Measurements from ENCODE around the gene PLXNA4.

Gene PLXNA4

DNA sequence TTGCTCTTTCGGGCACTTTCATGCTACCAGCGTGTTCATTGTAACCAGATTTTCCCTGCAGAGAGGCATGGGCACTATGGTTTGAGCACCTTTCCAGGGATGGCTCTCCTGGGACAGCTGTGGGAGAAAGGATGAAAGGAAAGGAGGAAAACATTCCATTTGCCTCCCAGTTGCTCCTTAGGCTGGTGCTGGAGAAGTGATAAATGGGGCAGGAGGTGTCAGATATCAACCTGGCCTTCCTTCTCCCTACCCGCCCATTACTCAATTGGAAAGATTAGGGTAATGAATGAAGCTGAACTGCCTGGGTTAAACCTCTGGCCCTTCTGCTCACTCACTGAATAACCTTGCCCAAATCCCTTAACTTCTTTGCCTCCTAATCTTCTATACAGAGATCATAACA lies 228.4 kb downstream of the PLXNA4 start:
- H3K4me3 ChIP-seq (ENCODE audit: low read depth, low read length) = no peak overlapping the region
- TF ChIP-seq MAX (IDR thresholded peaks at IDR 0.05; ENCODE audit: low read depth, low read length) (no peak), CTCF (IDR thresholded peaks at IDR 0.05; ENCODE audit: low read depth, low read length) (no peak), POLR2A (IDR thresholded peaks at IDR 0.05; ENCODE audit: extremely low read depth, insufficient read length) (no peak), MYC (IDR thresholded peaks at IDR 0.05; ENCODE audit: low read depth, low read length) (no peak)
- no peak for DNase-seq (ENCODE audit: low read depth)

DNA sequence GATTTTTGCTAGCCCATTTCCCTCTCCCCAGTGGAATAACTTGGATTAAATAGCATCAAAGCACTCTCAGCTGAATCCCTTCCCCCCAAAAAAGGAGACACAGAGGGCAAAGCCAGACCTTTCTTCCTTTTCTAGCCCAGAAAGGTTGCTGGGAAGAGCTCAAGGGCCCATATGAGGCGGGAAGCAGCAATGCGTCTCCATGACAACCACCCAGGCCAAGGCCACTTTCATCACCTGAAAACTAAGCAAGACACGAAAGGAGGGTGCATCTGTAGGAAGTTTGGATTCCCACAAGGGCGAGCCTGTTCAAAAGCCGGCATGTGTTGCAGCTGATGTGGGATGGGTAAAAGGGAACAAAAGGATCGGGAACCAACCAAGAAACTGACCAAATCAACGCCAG lies 229.1 kb downstream of the PLXNA4 start:
- no peak for TF ChIP-seq CTCF (IDR thresholded peaks at IDR 0.05; ENCODE audit: low read depth, low read length)
- no peak for TF ChIP-seq MYC (IDR thresholded peaks at IDR 0.05; ENCODE audit: low read depth, low read length)
- no peak for TF ChIP-seq MAX (IDR thresholded peaks at IDR 0.05; ENCODE audit: low read depth, low read length)
- no peak for TF ChIP-seq POLR2A (IDR thresholded peaks at IDR 0.05; ENCODE audit: extremely low read depth, insufficient read length)
- H3K4me3 ChIP-seq (ENCODE audit: low read depth, low read length) = no peak overlapping the region
- DNase-seq (ENCODE audit: low read depth) = no peak

DNA sequence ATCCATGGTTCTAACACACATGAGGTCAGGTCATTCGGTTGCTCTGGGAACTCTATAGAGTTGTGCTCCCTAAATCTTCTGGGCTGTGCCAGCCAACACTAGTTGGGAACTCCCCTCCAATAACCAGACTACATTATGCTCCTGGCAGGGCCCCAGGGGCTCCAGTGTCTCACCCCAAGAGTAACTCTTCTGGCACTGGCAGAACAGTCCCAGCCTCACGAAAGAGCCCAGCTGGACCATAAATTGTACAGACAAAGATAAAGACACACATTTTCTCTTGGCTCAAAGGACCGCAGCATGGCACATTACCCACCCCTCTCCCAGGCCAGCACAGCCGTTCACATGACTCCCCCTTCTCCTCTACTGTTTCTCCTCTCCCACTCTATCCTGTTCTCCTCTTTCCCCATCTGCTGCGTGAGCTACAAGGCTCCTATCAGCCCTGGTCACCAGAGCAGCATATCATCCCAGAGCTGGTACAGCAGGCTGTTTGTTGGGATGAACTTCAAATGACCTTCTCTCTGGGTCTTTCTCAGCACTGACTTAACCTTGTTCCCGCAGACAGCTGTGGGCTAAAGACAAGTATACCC lies 230.6 kb downstream of the PLXNA4 start:
- no peak overlapping the region for H3K4me3 ChIP-seq (ENCODE audit: low read depth, low read length)
- no peak for DNase-seq (ENCODE audit: low read depth)
- TF ChIP-seq MAX (IDR thresholded peaks at IDR 0.05; ENCODE audit: low read depth, low read length) = no peak
- TF ChIP-seq MYC (IDR thresholded peaks at IDR 0.05; ENCODE audit: low read depth, low read length) = no peak
- no peak for TF ChIP-seq CTCF (IDR thresholded peaks at IDR 0.05; ENCODE audit: low read depth, low read length)
- TF ChIP-seq POLR2A (IDR thresholded peaks at IDR 0.05; ENCODE audit: extremely low read depth, insufficient read length) = no peak

GRCh38 chr7:132345030-132345429 lies 231.2 kb downstream of the PLXNA4 start:
- H3K4me3 ChIP-seq (ENCODE audit: low read depth, low read length) = no peak overlapping the region
- TF ChIP-seq MAX (IDR thresholded peaks at IDR 0.05; ENCODE audit: low read depth, low read length) (no peak), MYC (IDR thresholded peaks at IDR 0.05; ENCODE audit: low read depth, low read length) (no peak), CTCF (IDR thresholded peaks at IDR 0.05; ENCODE audit: low read depth, low read length) (no peak), POLR2A (IDR thresholded peaks at IDR 0.05; ENCODE audit: extremely low read depth, insufficient read length) (no peak)
- no peak for DNase-seq (ENCODE audit: low read depth)

- DNase-seq (ENCODE audit: low read depth) = no peak
- H3K4me3 ChIP-seq (ENCODE audit: low read depth, low read length) = no peak overlapping the region
- TF ChIP-seq MYC (IDR thresholded peaks at IDR 0.05; ENCODE audit: low read depth, low read length) = no peak
- TF ChIP-seq POLR2A (IDR thresholded peaks at IDR 0.05; ENCODE audit: extremely low read depth, insufficient read length) = no peak
- no peak for TF ChIP-seq MAX (IDR thresholded peaks at IDR 0.05; ENCODE audit: low read depth, low read length)
- TF ChIP-seq CTCF (IDR thresholded peaks at IDR 0.05; ENCODE audit: low read depth, low read length) = no peak
Observed at GRCh38 chr7:132343199-132343598, 233.1 kb downstream of the PLXNA4 start.
